Measurements from ENCODE around the gene DAO.
A peak's percentile ranks its signal among the peaks of the same experiment; 100 is the strongest.
"Not testable (repeated sequence)": the region's sequence is repeated elsewhere in the genome, so short reads cannot be mapped to it uniquely, and the experiment has no call there.

Gene DAO

DNA sequence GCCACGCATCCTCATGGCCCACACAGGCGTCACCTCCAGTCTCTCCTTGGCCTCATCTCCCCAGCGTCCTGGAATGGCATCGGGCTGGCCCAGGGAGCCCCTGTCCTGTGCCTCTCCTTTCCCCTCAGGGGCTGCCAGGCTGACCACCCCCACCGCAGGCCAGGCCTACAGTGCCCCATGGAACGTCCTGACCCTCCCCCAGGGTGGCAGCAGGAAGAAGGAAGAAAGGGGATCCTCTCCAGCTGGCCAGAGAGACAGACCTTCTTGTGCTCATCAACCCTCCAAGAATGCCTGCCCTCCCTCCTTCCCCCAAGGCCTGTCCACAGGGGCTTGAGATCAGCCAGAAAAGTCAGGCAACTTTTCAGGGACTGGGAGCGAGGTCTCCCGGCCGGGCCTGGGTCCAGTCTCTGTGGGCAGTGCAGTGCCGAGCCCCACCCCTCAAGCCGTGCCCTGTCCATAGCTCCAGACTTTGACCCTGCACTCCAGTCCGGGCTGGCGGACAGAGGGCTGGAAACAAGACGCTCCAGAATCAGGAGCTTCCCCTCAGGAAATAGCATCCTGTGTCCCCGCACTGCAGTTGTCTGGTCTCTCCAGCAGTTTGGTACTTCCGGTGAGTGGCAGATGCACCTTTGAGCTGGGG is at the start of gene DAO:
DAO (plus strand) TSS at position 478 of the 640 bp plus-strand sequence. CDS start 4,915 bp downstream, outside the sequence.
- no peak for DNase-seq

DNA sequence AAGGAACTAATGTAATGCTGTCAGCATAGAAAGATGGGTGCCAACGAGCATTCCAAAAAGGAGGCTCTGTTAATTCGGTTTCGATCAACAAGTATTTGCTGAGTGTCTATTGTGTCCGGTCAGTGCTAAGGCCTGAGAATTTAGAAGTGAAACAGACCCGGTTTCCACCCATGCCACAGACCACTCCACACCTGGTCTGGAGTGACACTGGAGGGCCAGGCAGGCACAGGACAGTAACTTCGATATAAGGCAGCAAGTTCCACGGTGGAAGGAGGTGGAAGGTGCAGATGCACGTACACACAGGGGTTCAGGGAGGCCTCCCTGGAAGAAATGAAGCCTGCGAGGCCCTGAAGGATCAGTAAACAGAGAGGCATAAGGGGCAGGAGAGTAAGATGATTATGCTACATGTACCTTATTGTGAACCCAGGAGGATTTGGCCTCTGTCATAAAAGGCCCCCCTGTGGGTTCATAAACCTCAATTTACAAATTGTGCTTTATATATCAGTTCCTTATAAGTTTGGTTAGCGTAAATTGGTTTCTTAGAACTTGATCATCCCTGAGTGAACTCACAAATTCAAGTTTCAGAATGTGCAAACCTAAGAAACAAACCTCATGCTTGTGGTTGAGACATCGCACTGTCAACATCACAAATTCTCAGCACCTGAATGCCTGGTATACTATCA is 48.4 kb upstream of the DAO start:
- DNase-seq = no peak

DNA sequence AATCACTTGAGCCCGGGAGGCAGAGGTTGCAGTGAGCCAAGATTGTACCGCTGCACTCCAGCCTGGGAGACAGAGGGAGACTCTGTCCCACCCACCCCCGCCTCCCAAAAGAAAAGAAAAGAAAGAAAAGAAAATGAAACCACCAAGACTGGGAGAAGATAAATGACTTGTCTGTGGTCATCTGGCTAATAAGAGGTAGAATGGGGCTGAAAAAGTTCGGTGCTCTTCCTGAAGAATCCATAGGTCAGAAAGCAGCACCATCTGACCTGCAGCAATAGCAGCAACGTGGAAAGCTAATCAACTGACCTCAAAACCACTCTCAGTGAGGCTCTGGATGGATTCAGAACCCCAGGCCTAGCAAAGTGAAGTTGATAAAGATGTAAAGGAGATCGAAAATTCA is 47.7 kb upstream of the DAO start:
- DNase-seq = no peak

DNA sequence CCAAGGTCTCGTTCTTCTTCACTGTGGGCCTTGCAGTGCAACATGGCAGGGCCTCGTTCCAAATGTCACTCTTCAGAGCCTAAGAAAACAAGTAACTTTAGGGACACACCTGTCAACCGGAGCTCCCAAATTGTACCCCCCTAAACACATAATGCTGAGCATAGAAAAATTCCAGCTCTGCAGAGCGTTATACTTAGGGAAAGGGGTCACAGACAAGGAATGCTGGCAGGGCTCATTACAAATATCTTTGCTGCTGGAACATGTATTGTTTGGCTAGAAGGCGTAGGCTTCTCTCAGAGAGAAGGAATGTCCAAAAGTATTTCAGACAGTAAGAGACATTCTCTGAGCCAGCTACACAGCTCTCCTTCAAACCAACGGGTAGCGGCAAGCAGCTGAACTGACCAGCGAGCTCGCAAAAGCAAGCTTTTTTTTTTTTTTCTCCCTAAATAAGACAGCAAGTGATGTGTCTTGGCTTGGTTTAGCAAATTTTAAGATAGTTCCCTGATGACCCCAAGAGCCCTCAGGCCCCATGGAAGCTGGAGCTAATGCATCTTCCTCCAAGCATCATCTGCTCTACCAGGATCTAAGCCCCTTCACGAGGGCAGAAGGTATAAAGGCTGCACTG is 47.0 kb upstream of the DAO start:
- peak; percentile 83 for DNase-seq

DNA sequence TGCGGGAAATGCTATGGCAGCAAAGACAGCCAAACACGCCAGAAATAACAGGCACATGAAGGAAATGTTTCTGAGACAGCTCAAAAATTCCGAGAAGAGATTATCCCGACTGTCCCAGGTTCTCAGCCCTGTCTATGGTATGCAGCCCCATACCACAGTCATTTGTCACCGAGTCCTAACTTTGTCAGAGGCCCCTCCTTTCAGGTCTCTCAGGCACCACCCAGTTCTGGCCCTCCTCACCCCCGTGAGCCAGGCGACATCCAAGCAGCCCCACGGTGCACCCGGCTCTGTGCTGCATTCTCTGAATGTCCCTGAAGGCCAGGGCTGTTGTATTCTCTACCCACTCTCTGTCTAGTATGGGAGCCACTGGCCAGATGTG is 46.5 kb upstream of the DAO start:
- peak; percentile 65 for DNase-seq

DNA sequence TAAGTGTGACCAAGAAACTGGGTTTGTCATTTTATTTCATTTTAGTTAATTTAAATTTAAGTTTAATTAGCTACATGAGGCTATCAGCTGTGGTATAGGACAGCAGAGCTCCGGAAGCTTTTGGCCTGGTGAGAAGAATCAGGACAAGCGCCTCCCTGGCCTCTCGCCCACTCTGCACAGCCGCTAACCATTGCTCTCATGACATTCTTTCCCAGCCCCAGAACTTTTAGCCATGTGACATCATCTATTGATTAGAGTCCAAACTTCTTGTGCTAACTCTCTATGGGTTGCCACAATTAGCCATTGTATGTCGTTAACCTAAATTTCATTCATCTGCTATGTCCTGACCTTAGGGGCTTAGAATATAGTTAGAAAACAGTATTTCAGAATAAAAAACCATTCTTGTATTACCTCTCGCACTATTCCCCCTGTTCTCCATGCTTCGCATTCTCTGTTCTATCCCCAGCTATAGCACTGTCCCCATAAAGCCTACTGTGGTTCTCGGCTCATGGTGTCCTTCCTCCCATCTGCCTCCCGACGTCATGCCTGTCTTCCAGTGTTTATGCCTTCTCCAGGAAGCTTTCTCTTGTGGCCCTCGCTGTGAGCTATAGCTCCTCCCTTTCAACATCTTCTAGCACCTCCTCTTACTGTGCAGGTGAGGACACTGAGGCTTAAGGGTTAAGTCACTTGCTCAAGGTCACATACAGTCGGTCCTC is 46.0 kb upstream of the DAO start:
- no peak for DNase-seq

DNA sequence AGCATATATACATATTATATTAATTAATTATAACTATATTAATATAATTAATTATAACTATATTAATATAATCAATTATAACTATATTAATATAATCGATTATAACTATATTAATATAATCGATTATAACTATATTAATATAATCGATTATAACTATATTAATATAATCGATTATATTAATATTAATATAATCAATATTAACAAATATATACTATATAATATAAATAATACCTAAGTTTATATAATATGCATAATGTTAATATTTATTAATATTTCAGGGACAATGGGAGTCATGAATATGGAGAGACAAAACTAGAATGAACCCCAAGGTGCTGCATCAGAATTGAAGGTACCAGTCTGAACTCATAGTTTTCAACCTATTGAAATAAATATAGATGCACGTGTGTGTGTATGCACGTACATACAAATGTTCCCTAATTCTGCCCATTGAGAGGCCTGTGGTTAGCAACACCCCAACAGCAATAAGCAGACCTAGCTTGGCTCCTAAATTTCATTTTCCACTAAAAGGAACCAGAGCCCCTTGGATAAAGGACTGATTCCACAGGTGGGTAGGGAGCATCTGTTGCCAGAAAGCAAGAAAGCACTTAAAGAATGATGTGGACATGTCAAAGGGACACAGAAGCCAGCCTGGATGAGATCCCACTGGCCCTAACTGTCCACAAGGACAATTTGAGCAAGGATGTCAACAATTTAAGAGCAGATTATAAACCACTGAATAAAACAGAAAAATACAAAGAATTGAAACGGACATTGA is 43.8 kb upstream of the DAO start:
- DNase-seq = no peak

DNA sequence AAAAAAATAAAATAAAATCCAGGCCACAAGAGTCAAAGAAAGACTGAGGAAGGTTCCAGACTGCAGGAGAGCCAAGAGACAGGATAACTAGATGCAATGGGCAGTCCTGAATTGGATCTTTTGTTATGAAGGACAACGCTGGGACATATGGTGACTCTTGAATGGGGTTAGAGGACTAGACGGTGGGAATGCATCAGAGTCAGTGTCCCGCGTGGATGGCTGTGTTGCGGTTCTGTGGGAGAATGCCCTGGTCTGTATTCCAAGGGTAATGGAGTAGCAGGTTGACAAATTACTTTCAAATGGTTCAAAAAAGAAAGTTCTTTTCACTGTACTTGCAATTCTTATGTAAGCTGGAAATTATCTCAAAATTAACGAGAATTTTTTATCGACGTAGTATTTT is 42.7 kb upstream of the DAO start:
- no peak for DNase-seq

DNA sequence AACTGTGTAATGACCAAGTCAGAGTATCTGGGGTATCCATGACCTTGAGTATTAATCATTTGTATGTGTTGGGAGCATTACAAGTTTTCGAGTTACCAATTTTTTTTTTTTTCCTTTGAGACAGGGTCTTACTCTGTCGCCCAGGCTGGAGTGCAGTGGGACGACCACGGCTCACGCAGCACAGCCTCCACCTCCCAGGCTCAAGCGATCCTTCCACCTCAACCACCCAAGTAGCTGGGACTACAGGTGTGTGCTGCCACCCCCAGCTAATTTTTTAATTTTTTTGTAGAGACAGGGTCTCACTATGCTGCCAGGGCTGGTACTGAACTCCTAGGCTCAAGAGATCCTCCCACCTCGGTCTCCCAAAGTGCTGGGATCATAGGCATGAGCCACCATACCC is 42.2 kb upstream of the DAO start:
- no peak for DNase-seq

DNA sequence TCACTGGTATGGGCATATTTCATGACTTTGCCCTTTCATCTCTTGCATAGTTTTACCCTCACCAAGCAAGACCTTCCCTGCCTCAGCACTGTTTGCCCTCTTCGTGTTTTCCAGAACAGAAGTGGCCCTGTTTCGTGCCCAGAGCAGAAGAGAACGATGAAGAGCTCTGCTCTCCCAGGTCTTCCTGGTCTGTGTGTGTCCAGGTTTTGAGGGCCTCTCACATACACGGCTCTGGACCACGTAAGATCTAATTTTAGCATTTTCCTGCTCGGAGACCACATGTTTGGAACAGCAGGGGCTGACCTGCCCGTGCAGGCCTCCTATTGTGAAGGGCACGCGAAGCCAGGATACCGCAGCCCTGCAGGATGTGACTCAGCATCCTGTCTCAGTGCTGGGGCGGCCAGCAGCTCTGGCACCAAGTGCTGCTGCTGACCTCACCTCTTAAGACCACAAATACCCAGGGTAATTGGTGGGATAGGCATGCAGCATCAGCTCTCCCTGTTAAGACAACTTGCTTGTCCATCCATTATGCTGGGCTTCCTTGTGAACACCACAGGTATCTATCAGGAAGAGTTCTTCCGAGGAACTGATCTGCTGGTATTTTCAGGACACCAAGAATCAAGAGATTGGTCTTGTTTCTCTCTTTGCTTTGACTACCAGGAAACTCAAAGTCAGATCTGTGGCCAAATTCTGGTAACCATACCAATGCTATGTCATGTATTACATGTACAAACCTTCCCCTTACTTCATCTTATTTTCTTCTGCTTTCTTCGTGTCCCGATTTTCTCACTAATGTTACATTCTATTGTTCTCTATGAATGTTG is 41.5 kb upstream of the DAO start:
- DNase-seq = peak; percentile 100

DNA sequence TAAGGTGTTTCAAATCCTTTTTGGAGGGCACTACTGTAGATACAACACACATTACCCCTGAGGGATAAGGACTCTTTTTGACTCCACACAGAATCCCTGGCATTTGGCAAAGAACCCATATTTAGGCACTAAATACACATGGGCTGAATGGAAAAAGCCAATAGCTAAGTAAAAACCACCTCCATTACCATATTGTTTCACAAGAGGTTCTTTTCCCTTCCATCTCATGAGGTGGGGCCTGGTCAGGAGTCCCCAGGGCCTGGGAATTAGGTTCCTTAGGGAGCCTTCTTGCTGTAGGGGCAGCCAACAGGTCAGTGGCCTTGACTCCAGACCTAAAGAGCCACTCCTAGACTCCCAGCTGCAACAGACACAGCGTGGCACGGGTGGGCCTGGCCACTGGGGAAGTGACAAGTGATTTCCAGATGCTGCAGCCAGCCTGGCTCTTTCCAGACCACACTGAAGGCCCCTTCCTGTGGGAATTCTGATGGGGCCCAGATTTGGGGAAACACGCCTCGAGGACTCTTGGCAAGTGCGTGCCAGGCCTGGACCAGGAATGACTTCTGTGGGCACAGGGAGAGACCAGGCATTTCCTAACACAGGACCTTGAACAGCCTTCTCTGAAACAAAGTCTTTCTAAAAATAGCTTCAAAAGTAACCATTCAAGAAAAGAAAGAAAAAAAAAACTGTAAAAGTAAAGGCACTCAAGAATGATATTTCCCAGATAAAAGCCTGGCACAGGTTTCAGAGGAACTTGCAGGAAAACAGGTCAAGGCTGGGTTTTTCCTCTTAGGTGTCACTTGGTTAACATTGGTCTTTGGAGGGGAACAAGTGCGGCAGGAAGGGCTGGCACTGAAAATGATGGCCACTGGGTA is 40.6 kb upstream of the DAO start:
- no peak for DNase-seq

DNA sequence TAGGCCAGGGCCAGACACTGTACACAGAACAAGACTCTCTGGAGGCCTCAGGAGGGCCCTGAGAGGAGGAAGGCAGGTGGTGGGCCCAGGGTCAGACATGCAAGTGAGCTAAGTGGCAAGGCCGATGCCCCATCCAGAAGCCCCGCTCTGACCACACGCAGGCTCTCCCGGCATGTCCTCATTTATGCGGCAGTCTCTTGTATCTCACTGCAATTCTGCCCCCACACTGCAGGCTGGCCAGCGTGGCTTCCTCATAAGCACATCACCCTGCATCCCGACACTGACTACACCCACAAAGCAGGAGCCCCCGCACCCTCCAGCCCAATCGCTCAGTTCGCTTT is 40.0 kb upstream of the DAO start:
- no peak for DNase-seq

DNA sequence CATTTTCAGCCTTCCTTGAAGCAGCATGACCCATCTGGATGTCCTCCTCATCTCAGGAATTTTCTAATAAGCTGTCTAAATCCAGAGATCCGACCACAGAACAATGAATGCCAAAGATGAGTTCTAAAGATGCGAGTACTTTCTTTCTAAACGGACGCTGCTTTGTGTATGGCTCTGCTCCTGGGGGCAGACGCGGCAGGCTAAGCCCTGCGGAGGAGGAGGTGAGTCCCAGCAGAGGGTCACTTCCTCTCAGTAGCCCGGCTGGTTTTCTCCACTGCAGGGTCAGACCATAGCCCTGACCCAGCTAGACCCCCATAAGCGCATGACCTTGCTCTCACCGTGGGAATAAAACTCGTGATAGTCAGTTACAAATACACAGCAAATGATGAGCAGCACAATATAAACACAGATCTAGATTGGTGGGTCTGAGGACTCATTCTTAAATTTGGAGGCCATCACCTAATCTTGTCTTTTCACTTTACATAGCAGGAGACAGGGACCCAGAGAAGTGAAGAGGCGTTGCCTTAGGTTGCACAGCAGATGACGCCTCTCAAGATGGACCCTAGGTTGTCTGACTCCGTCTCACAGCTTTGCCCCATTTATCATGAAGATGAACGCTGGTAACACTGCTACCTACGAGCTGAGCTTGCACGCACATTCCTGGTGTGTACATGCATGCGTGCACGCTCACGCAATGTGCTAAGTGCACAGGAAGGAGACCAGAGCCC is 39.1 kb upstream of the DAO start:
- DNase-seq = no peak

DNA sequence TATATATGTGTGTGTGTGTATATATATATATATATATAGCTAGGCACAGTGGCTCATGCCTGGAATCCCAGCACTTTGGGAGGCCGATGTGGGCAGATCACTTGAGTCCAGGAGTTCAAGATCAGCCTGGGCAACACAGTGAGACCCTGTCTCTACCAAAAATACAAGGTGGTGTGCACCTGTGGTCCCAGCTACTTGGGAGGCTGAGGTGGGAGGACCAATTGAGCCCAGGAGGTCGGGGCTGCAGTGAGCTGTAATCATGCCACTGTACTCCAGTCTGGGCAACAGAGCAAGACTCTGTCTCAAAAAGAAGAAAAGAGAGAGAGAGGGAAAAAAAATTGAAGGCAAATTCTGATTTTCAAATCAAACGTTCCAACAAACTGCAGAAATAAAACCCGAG is 38.1 kb upstream of the DAO start:
- not testable (repeated sequence) for DNase-seq

DNA sequence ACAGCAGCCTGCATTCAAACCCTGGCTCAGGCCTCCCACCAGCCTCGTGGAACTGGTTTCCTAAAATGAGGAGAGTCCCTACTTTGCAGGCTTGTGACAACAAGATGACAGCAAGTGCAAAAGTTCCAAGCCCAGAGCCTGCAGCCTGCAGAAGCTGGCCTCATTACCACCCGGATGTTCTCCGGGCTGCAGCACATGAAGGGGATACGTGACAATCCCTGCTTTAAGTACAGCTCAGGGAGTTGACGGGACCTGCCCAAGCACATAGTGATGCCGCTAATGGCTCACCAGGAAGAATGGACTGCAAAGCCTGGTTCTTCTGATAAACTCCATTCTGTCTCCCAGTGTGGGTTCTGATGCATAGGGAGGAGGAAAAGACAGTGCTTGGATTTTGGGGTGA is 37.5 kb upstream of the DAO start:
- DNase-seq = no peak

DNA sequence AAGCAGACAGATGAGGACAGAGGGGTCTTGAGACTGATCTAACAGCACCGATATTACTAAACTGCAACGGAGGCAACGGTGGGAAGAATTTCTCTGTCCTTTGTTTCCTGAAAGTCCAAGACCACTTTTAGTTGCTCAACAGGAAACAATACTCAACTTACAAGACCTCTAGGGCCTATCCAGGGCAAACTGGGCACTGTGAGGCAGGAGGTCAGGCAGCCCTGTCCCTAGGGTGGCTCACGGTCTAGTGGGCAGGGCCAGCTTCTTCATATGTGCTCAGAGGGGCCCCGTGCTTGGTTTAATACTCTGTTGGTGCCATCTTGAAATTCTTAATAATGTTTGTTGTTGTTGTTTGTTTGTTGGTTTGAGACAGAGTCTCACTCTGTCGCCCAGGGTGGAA is 36.7 kb upstream of the DAO start:
- no peak for DNase-seq

DNA sequence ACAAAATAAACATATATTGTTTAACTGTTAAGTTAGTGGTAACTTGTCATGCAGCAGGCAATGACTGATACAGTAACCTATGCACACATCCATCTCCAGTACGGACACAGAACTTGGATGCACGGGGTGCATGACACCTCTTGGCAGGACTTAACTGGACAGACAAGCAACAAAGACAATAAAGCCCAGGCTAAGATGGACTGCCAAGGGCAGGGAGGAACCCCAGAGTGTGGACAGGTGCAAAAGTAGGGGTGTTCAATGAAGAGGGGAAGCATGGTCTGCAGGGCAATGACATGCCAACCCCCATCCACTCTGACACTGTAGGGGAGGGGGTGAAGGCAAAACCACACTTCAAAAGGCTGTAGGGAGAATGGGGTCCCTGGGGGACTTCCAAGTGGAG is 34.2 kb upstream of the DAO start:
- no peak for DNase-seq

DNA sequence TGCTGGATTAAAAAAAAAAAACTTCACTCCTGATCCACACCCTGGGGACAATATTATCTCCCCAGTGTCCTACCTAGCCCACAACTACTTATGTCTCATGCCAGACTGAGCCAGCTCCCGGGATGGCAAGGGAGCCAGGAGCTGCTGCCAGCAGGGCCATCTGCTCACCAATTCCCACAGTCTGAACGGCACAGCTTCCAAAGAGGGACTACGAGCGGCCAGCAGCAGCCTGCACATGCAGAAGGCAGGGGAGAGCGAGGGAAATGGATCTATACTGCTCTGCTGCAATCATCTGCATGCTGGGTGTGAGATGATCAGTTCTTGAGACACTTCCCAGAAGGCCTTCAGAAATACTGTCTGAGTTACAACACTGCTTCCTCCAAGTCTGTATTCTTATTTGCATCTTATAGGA is 33.6 kb upstream of the DAO start:
- DNase-seq = no peak

DNA sequence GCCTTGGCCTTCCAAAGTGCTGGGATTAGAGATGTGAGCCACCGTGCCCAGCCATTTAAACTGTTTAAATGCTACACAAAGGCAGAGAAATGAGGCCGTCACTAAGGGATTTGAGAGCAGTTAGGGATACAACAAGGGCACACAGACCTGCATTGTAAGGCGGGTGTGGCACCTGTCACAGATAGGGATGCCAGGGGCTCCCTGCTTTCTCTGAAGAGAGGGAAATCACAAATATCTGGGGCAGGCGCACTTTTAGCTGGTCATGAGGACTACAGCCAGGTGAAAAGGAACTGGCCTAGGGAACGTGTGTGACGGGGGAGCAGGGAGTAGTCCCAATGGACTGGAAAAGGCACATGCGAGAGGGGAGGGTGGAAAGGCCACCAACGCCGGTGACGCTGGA is 32.2 kb upstream of the DAO start:
- no peak for DNase-seq

DNA sequence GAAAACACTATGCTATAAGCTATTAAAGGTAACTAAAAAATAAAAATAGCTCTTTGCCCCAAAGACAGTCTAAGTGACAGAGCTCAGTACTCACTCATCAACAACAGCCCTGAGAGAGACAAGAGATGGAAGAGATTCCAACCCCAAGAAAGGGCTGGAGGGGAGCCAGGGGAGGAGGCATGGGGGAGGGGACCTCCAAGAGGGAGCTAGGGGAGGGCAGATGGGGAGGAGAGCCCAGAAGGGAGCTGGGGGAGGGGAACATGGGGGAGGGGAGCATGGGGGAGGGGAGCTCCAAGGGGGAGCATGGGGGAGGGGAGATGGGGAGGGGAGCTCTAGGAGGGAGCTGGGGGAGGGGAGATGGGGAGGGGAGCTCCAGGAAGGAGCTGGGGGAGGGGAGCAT is 30.2 kb upstream of the DAO start:
- peak; percentile 16 for DNase-seq

All from NCI-H226 (cell line).